Measurements from ENCODE around the gene LIG1. TPM values are rescaled to one million over a fixed set of nuclear protein-coding genes. Genes with fewer than 3 reads are reported as not detected.

LIG1 gene
- total and polyA plus RNA-seq, 9 of the 15 experiments (the other 6 are each of a cell fraction or from before 2014, with no cell fraction given) = 9.6 to 114 (median 71.1) TPM

- TF ChIP-seq TRIM25 (IDR thresholded peaks at IDR 0.05; ENCODE audit: borderline replicate concordance) (peak; percentile 86; the same call in 1 of the 2 replicates), IRF1 (CRISPR knock-in tag; IDR thresholded peaks at IDR 0.05; ENCODE audit: borderline replicate concordance) (0 out of 2 replicates have a peak, but pooled peaks have one; percentile 31), BCLAF1 (IDR thresholded peaks at IDR 0.05; ENCODE audit: borderline replicate concordance in 1 of 2, control insufficient read depth in 1 of 2, low read depth in 2 of 2, low read length in 1 of 2) (0 out of 4 replicates have a peak, but pooled peaks of 1 of the 2 experiments have one; percentile 72), SMARCE1 (IDR thresholded peaks at IDR 0.05) (peak; percentile 53; the same call in 1 of the 2 replicates), CEBPG (CRISPR knock-in tag; IDR thresholded peaks at IDR 0.05) (no peak), CEBPG (tag; conservative IDR thresholded peaks at IDR 0.05 in 1 of 2, IDR thresholded peaks at IDR 0.05 in 1 of 2) (no peak), POLR2A (conservative IDR thresholded peaks at IDR 0.05) (peak; percentile 84), CHD2 (IDR thresholded peaks at IDR 0.05; ENCODE audit: low read depth, low read length) (0 out of 2 replicates have a peak, but pooled peaks have one; percentile 11), HINFP (tag; conservative IDR thresholded peaks at IDR 0.05; ENCODE audit: low read depth) (peak; percentile 82), FOXP1 (CRISPR knock-in tag; IDR thresholded peaks at IDR 0.05) (peak; percentile 96; the same call in 1 of the 2 replicates), ZNF780A (CRISPR knock-in tag; IDR thresholded peaks at IDR 0.05) (peak; percentile 40; the same call in 1 of the 2 replicates), DEAF1 (CRISPR knock-in tag; IDR thresholded peaks at IDR 0.05) (0 out of 2 replicates have a peak, but pooled peaks have one; percentile 42), ZNF41 (CRISPR knock-in tag; conservative IDR thresholded peaks at IDR 0.05) (no peak), KDM4B (IDR thresholded peaks at IDR 0.05; ENCODE audit: borderline replicate concordance in 2 of 2, low read depth in 1 of 2) (no peak), U2AF2 (optimal IDR thresholded peaks at IDR 0.05; ENCODE audit: low read depth, low read length) (no peak), ZNF445 (CRISPR knock-in tag; IDR thresholded peaks at IDR 0.05; ENCODE audit: low read depth) (0 out of 2 replicates have a peak, but pooled peaks have one; percentile 56)
These were observed 33.9 kb upstream of the LIG1 start (continued) for GRCh38 chr19:48203794-48204628.

All from K562 (cell line).